ENCODE results near the gene RBM33.

DNA sequence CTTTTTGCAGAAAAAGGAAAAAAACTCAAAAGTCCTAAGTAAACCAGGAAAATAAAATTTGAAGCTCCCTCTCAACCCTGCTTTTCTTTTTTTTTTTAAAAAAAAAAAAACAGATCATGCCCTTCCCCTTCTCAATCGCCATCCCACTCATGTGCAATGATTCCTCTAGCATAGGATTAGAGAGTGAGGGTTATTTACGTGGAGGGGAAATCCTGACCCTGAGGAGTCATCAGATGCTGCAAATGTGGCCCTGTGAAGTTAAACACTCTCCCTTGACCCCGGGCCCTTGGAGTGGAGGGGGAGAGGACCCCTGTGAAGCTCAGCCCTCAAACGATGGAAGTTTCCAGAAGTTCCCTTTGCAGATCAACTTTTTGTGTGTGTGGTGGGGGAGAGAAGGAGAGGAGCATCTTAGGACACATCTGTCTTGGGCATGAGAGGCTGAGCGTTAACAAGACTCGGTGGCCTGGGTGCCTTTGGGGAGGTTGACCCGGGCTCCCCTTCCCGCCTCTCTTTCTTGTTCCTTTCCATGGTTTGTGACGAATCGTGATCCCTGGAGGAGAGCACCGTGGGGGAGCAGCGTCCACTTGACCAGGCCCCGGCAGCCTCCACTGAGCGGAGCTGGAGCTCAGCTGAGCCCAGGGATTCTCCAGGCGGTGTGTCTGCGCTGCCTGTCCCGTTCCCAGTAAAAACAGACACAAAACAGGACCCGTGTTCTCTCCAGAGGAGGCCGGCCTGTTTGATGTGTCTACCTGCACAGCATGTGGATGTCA is 169.3 kb downstream of the RBM33 start:
- TF ChIP-seq EZH2 (IDR thresholded peaks at IDR 0.05; ENCODE audit: low read length) (peak; percentile 53), CTCF (optimal IDR thresholded peaks at IDR 0.05 in 1 of 3, IDR thresholded peaks at IDR 0.05 in 1 of 3, conservative IDR thresholded peaks at IDR 0.05 in 1 of 3; ENCODE audit: extremely low read depth in 1 of 3, insufficient read depth in 2 of 3, low read length in 3 of 3) (no peak)
